DMS 273 (cell line): ENCODE data around the gene SSTR5.

Source experiments
- DNase-seq: peaks from one replicate; lab custom pipeline; 2025; ENCODE audit not compliant: unreplicated experiment; lab: John Stamatoyannopoulos, UW

The SSTR5 gene

DNA sequence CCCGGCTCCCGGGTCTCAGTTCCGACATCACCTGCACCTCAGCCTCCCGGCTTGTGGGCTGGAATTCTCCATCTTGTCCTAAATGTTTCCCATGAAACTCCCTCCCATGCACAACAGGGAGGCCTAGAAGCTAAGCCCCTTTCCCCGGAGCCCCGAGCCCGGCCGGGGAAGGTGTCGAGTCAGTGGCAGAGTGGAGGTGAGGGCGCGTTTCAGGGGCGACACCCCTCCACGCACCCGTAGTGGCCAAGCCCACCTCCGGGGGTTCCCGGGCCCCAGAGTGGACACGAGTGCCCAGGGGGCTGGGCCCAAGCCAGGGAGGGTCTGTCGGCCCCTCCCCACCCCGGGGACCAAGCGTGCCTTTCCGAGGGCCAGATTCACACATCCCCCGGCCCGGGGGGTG, 48.5 kb downstream of the SSTR5 start:
- no peak for DNase-seq

DNA sequence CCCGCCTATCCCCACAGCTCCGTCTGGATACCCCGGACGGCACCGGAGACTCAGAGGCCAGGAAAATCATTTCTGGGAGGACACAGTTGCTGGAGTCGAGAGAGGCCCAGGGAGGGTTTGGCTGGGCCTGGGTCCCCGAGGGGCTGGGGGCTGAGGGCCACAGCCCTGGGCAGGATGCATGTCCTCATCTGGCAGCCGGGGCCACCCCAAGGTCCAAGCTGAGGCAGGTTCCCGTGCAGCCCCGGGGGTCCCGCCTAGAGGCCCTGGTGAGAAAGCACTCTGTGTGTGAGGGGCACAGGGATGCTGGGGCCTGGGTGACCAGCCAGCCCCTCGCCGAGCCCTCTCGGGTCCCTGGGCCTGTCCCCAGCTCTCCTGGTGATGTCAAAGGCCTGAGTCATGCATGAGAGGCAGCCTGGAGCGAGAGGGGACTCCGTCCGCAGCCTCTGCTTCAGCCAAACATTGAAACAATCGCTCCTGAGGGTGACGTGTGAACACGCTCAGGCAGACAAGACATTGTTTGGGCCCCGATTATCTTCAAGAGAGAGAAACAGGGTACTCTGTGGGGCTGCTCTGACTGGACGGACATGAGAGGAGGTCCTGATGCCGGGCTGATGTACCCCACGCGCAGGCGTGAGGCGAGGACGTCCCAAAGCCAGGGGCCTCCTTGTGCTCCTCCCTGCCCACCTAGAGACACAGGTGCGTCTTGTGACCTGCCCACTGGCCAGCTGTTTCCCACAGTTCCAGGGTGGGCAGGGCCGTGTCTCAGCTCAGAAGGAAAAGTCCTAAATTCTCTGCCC, 49.3 kb downstream of the SSTR5 start:
- no peak for DNase-seq

DNA sequence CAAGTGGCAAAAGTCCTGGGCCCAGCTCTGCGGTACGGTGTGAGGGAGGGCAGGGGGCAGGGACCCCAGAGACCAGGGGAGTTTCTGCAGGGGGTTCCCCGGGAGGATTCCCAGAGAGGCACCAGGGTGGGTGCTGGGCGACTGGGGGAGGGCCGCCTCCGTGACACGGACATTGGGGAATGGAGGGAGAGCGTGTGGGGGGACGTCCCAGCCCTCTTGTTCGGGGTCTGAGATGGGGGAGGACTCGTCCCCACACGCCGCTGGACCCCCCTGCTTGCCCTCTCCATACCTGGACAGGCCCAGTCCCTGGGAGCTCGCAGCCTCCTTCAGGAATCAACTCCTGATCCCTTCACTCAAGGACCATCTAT, 49.8 kb downstream of the SSTR5 start:
- no peak for DNase-seq

DNA sequence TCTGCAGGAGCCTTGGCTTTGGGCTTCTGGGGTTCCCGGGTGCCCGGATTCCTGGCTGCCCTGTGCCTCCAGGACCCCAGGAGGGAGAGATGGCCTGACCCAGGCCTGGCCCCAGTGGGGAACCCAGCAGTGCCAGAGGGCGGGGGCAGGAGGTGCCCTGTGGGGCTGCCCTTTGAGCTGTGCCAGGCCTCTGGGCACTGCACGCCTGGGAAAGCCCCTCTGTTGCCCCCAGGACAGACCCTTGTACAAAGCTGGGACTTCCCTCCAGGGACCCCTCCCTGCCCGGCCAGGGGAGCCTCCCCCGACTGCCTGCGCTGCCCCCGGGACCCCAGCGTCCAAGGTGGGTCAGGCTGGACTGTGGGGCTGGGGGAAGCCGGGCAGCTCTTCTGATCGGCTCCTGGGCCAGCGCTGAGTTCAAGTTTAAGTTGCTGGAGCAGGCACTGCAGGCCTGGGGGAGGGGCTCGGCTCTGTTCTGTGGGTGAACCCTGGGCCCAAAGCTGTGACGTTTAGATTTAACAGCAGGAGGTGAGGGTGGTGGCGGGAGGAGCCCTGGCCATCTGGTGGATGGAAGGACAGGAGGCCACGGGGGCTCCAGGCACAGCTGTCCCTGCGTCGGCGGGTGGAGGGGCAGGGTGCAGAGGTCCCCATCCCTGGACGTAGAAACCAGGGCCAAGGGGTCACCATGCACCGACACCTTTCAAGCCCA, 51.1 kb downstream of the SSTR5 start:
- peak; percentile 53 for DNase-seq

DNA sequence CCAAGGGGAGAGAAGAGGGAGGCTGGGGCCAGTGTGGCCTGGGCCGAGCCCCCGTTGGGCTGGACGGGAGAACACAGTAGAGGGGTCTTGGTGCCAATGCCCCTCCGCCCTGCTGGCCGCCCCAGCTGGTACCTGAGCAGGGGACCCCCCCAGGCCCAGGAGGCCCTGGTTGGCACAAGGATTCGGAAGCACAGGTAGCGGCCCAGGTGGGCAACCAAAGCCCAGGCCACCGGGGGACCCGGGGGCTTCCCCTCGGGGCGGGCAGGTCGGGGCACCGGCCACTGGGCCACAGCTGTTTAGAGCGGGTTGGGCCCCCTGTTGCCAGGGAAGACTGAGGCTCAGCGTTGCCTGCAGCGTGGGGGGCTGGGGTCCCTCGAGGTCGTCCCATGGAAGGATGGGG, 51.7 kb downstream of the SSTR5 start:
- DNase-seq, result no peak

DNA sequence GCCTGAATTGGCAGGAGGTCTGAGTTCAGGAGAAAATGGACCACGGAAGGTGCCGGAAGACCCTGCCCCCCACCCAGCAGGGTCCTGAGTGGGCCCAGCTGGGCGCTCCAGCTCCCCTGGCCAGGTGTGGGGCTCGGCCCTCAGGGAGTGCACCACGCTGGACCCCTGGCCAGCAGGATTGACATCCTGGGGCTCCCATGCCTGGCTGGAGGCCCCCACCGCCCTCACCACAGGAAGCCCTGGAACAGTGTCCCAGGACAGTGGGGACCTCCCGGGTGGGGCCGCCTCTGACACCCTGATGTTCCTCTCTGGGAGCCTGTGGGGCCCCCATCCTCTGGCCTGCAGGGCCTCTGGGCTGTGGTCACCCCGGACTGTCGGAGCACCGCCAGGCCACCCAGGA, 52.2 kb downstream of the SSTR5 start:
- no peak for DNase-seq

DNA sequence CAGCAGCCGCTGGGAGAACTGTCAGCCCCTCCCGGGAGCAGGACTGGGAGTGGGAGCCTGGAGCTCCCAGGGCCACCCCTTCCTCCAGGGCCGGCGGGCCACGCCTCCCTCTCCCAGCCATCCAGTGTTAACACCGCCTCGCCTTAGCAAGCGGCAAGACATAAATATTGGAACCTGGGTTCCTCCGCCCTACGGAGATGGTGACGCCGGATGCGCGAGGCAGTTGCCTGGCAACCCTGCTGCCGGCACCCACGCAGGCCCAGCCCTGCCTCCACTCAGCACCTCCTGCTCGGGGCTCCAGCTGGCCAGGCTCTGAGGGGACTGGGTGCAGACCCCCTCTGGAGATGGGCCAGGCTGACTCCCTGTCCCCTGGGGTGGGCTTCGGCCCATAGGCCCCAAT, 52.9 kb downstream of the SSTR5 start:
- peak; percentile 85 for DNase-seq

DNA sequence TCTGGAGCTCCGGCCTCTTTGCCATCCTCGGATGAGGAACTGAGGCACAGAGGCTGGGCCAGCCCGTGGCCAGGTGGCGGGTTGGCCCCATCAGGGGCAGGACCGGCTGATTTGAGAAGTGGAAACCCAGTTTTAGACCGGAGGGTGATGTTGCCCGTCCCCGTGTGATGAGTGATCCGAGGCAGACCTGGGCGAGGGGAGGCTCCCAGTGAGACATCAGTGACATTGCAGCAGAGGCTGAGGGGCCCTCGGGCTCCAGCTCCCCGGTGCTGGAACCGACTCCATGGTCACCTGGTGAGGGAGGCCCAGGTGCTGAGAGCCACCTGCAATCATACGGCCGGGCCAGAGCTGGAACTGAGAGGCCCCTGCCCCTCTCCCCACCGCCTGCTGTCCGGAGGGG, 53.5 kb downstream of the SSTR5 start:
- no peak for DNase-seq

DNA sequence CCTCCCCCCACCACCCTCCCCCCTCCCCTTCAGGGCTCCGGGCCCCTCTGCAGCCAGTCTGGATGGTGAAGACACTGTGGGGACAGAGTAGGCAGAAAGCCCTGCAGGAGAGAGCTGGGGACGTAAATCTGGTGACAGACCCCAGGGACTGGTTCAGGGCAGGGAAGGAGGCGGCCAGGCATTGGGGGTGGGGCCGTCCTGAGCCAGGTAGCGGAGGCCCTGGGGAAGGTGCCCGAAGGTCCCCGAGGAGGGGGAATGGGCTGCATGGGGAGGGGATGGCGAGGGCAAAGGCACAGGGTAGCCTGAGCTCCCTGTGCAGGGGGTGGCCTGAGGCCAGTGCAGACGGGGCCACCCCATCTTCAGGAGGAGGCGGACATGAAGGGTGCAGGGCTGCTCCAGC, 54.0 kb downstream of the SSTR5 start:
- DNase-seq, result no peak

DNA sequence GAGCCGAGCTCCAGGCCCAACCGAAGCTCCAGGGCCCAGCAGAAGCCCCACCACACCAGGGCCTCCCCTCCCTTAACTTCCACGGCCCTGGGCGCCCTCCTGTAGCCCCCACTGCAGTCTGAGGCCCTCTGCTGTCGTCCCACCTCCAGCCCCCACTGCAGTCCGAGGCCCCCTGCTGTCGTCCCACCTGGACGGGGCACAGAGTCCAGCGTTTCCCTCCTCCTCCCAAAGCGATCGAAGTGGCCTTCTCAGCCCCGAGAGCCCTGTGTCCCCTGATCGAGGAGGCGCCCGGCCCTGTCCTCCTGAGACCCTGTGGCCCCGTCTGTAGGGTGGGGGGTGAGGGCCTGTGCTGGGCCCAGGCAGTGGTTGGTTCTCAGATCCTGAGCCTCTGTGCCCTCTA, 54.6 kb downstream of the SSTR5 start:
- DNase-seq, result no peak

DNA sequence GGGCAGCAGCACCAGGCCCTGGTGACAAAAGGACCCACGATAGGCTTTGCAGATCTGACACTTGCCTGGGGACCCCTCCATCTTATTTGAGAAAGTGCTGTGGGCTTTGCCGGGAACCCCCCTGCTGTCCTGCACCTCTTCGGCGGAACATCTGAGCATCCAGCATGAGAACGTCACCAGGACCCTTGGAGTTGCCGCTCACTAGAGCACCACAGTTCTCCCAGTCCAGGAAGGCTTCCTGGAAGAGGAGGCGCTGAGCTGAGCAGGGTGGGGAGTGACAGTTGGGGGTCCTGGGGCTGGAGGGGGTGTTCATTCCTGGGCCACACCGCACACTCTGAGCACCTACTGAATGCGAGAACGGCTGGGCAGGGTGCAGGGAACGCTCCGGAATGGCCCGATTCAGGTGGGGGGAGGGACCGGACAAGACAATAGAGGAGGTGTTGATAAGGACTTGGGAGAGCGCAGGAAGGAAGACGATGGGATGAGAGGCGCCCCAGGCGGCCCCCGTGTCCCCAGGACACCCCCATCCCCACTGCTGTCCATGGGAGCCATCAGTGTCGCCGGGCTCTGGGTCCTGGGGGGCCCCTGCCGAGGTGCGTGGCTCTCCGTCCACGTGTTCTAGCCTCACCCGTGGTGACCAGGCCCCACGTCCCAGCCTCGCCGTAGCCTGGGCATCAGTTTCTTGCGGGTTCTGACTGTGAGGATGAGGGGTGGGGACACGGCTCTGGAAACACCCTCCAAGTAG, 55.6 kb downstream of the SSTR5 start:
- no peak for DNase-seq

DNA sequence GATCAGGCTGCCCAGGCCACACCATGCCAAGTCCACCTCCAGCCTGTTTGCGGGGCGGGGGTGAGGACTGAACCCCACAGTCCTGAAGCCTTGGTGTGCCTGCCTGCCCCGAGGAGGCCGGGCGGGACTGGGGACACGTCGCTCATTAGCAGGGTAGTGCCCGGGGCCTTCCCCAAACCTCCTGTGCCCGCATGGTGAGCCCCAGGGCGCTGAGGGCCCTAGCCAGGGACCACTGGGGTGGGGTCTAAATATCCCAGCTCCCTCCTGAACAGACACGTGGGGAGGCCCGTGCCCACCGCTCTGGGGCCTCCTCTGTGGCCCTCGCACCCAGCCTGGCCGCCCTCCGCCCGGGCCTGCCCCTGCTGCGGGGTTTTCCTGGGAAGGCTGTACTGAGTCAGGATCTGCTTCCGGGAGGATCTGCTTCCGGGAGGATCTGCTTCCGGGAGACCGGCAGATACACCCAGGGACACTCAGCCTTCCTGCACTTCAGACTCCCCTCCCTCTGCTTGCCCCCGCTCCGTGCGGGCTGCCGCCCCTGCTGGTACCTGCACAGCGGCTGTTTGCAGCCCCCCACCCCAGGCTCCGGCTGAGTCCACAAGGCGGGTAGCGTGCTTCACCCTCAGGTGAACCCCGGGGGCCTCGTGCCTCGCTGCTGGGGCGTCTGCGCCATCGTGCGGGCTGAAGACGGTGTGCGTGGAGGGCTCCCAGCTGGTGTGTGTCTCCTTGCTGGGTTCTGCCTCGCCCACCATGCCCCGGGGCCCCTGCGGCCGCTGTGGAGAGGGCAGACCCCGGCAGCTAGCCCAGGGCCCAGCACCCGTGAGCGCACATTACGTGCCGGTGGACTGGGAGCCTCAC, 56.8 kb downstream of the SSTR5 start:
- DNase-seq, result no peak

DNA sequence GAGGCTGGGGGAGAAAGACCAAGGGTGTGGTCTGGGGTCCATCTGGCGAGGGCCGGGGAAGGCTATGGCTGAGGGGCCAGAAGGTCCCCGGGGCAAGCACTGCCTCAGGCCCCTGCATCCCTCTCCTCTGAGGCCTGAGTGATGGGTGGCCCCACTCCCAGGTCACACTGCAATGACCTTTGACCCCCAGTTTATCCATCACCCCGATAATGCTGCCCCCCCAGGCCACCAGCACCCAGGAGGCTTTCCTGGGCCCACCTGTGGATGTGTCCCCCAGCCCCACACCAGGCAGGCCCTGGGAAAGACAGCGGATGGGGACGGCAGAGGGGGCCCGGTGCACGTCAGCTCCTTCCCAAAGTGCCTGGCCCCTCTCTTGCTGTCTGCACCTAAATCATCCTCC, 57.8 kb downstream of the SSTR5 start:
- DNase-seq, result no peak
